Immature natural killer cell (primary cell): ENCODE results near the gene TMF1. TPM values are rescaled to one million over a fixed set of nuclear protein-coding genes. Genes with fewer than 3 reads are reported as not detected.

ENCODE experiments used
- DNase-seq, 3 donors: peaks; one replicate each; pipeline ENCODE4 v3.0.0; 2022; ENCODE audit warnings: mixed read lengths in 1 of 3
- H3K27ac Mint-ChIP-seq, 6 donors: one replicate each; pipeline ENCODE4 v1.8.0; 2020; ENCODE audit warnings: mixed read lengths in 6 of 6, mild to moderate bottlenecking in 5 of 6, inconsistent platforms in 4 of 6, moderate library complexity in 3 of 6
- H3K27me3 Mint-ChIP-seq, 3 donors: one replicate each; pipeline ENCODE4 v1.8.0; 2020 to 2021; ENCODE audit warnings: low read depth in 3 of 3, mild to moderate bottlenecking in 3 of 3, mixed read lengths in 3 of 3, moderate library complexity in 3 of 3, inconsistent platforms in 1 of 3
- H3K36me3 Mint-ChIP-seq, 3 donors: one replicate each; pipeline ENCODE4 v1.8.0; 2020; ENCODE audit warnings: mixed read lengths in 3 of 3, inconsistent platforms in 2 of 3, mild to moderate bottlenecking in 2 of 3
- H3K4me1 Mint-ChIP-seq, 2 donors: one replicate each; pipeline ENCODE4 v1.8.0; 2020; ENCODE audit warnings: inconsistent platforms in 2 of 2, mild to moderate bottlenecking in 2 of 2, mixed read lengths in 2 of 2, moderate library complexity in 1 of 2
- H3K4me3 Mint-ChIP-seq, 5 donors: one replicate each; pipeline ENCODE4 v1.8.0; 2020; ENCODE audit warnings: mild to moderate bottlenecking in 5 of 5, mixed read lengths in 5 of 5, inconsistent platforms in 3 of 5, moderate library complexity in 3 of 5
- H3K9me3 Mint-ChIP-seq, 6 donors: one replicate each; pipeline ENCODE4 v1.8.0; 2020; ENCODE audit warnings: mild to moderate bottlenecking in 6 of 6, mixed read lengths in 6 of 6, inconsistent platforms in 4 of 6, moderate library complexity in 3 of 6
- polyA plus RNA-seq, 3 donors: library from polyadenylated mRNA; unstranded; fragments of 300-500 nt; fragmentation: Illumina TruSeq; gene quantifications; one replicate each; pipeline ENCODE4 v1.2.3, GENCODE V29; 2021

Gene TMF1
- polyA plus RNA-seq, 3 donors from 2014 or later, result 18.5 to 41.0 (median 22.4) TPM

GRCh38 chr3:69016102-69016501 lies 36.0 kb downstream of the TMF1 start:
- H3K4me1 Mint-ChIP-seq, result peaks cover 11 to 25% of the 10 kb centered on the region in 2 donors
- DNase-seq, result no peak
- peaks cover 0 to 14% (median 0%) of the 10 kb centered on the region in 3 donors for H3K36me3 Mint-ChIP-seq
- peaks cover 0 to 2% (median 2%) of the 10 kb centered on the region in 3 donors for H3K27me3 Mint-ChIP-seq
- no peaks in the 10 kb centered on the region for H3K9me3 Mint-ChIP-seq
- no peak overlapping the region for H3K4me3 Mint-ChIP-seq
- no peak overlapping the region for H3K27ac Mint-ChIP-seq

- Mint-ChIP-seq H3K27ac (peak overlapping the region in 5 of 6 donors; percentile 12 to 71 (median 44)), H3K9me3 (no peaks in the 10 kb centered on the region), H3K36me3 (peaks cover 0 to 11% (median 0%) of the 10 kb centered on the region in 3 donors), H3K4me1 (peaks cover 11 to 25% of the 10 kb centered on the region in 2 donors), H3K27me3 (peaks cover 0 to 2% (median 2%) of the 10 kb centered on the region in 3 donors), H3K4me3 (peak overlapping the region; percentile 76 to 86 (median 79))
- DNase-seq, result no peak
These were observed 38.0 kb downstream of the TMF1 start for GRCh38 chr3:69014022-69014580.

- Mint-ChIP-seq H3K4me3 (peak within 1 kb of the TSS; percentile 86 to 93 (median 91)), H3K36me3 (peaks cover 0 to 7% (median 0%) of the 10 kb centered on the region in 3 donors), H3K4me1 (peaks cover 11 to 25% of the 10 kb centered on the region in 2 donors), H3K9me3 (no peaks in the 10 kb centered on the region), H3K27me3 (peaks cover 0 to 2% (median 2%) of the 10 kb centered on the region in 3 donors), H3K27ac (peak within 1 kb of the TSS; percentile 40 to 94 (median 82))
- peak; percentile 71 to 73 (median 73) for DNase-seq
These were observed 38.7 kb downstream of the TMF1 start, which contains the start of gene EOGT for GRCh38 chr3:69013253-69014021. Gene EOGT, minus strand, starts transcription at chr3:69013684. Its CDS starts 3,838 bp downstream, at chr3:69009846.

- Mint-ChIP-seq H3K4me1 (peaks cover 11 to 25% of the 10 kb centered on the region in 2 donors), H3K27ac (peak overlapping the region; percentile 40 to 94 (median 82)), H3K4me3 (peak overlapping the region; percentile 86 to 93 (median 91)), H3K9me3 (no peaks in the 10 kb centered on the region), H3K27me3 (peaks cover 0 to 2% (median 2%) of the 10 kb centered on the region in 3 donors), H3K36me3 (peaks cover 0 to 4% (median 0%) of the 10 kb centered on the region in 3 donors)
- DNase-seq, result peak in 2 of 3 donors; percentile 21 to 31
These were observed 39.3 kb downstream of the TMF1 start for GRCh38 chr3:69012800-69013252.

GRCh38 chr3:69012100-69012799 lies 39.9 kb downstream of the TMF1 start:
- H3K4me1 Mint-ChIP-seq, result peaks cover 11 to 25% of the 10 kb centered on the region in 2 donors
- H3K27me3 Mint-ChIP-seq, result peaks cover 0 to 2% (median 2%) of the 10 kb centered on the region in 3 donors
- H3K27ac Mint-ChIP-seq, result peak overlapping the region; percentile 40 to 94 (median 82)
- H3K36me3 Mint-ChIP-seq, result peaks cover 0 to 4% (median 0%) of the 10 kb centered on the region in 3 donors
- no peaks in the 10 kb centered on the region for H3K9me3 Mint-ChIP-seq
- H3K4me3 Mint-ChIP-seq, result peak overlapping the region; percentile 86 to 93 (median 91)
- no peak for DNase-seq

GRCh38 chr3:69011096-69011730 lies 40.9 kb downstream of the TMF1 start:
- Mint-ChIP-seq H3K36me3 (peaks cover 0 to 3% (median 0%) of the 10 kb centered on the region in 3 donors), H3K9me3 (no peaks in the 10 kb centered on the region), H3K27ac (peak overlapping the region in 1 of 6 donors; percentile 49), H3K27me3 (peaks cover 0 to 2% (median 2%) of the 10 kb centered on the region in 3 donors), H3K4me3 (peak overlapping the region in 4 of 5 donors; percentile 18 to 47 (median 31)), H3K4me1 (peaks cover 11 to 25% of the 10 kb centered on the region in 2 donors)
- DNase-seq, result no peak

- Mint-ChIP-seq H3K36me3 (peaks cover 3 to 14% (median 4%) of the 10 kb centered on the region in 3 donors), H3K9me3 (no peaks in the 10 kb centered on the region), H3K4me1 (peaks cover 9 to 19% of the 10 kb centered on the region in 2 donors), H3K27me3 (peaks cover 0 to 2% (median 2%) of the 10 kb centered on the region in 3 donors), H3K4me3 (no peak overlapping the region), H3K27ac (peak overlapping the region in 1 of 6 donors; percentile 75)
- DNase-seq, result no peak
These were observed 42.3 kb downstream of the TMF1 start for GRCh38 chr3:69009559-69010410.

GRCh38 chr3:69008980-69009379 lies 43.2 kb downstream of the TMF1 start:
- peaks cover 4 to 17% (median 6%) of the 10 kb centered on the region in 3 donors for H3K36me3 Mint-ChIP-seq
- no peaks in the 10 kb centered on the region for H3K9me3 Mint-ChIP-seq
- peak overlapping the region in 2 of 6 donors; percentile 31 for H3K27ac Mint-ChIP-seq
- peaks cover 6 to 14% of the 10 kb centered on the region in 2 donors for H3K4me1 Mint-ChIP-seq
- no peak for DNase-seq
- peaks cover 0 to 2% (median 2%) of the 10 kb centered on the region in 3 donors for H3K27me3 Mint-ChIP-seq
- H3K4me3 Mint-ChIP-seq, result no peak overlapping the region

- Mint-ChIP-seq H3K36me3 (peaks cover 11 to 32% (median 22%) of the 10 kb centered on the region in 3 donors), H3K27me3 (no peaks in the 10 kb centered on the region)
- DNase-seq, result no peak
These were observed 46.2 kb downstream of the TMF1 start for GRCh38 chr3:69005791-69006482.

GRCh38 chr3:69005071-69005790 lies 46.9 kb downstream of the TMF1 start:
- no peak for DNase-seq
- Mint-ChIP-seq H3K4me3 (no peak overlapping the region), H3K9me3 (no peaks in the 10 kb centered on the region), H3K27me3 (no peaks in the 10 kb centered on the region), H3K36me3 (peaks cover 11 to 32% (median 22%) of the 10 kb centered on the region in 3 donors), H3K4me1 (no peaks in the 10 kb centered on the region), H3K27ac (no peak overlapping the region)

More at GRCh38 chr3:69005791-69006482, 46.2 kb downstream of the TMF1 start:
- H3K27ac Mint-ChIP-seq, result no peak overlapping the region
- H3K4me1 Mint-ChIP-seq, result no peaks in the 10 kb centered on the region
- no peak overlapping the region for H3K4me3 Mint-ChIP-seq
- no peaks in the 10 kb centered on the region for H3K9me3 Mint-ChIP-seq

GRCh38 chr3:69004138-69004537 lies 48.0 kb downstream of the TMF1 start:
- Mint-ChIP-seq H3K36me3 (peaks cover 14 to 32% (median 22%) of the 10 kb centered on the region in 3 donors), H3K4me3 (no peak overlapping the region), H3K9me3 (no peaks in the 10 kb centered on the region), H3K27ac (no peak overlapping the region), H3K27me3 (no peaks in the 10 kb centered on the region), H3K4me1 (no peaks in the 10 kb centered on the region)
- DNase-seq, result no peak
